Astrocyte (in vitro differentiated cells and primary cell): ENCODE results near the gene ALG14.

ENCODE experiments used
- CTCF ChIP-seq: IDR thresholded peaks from 2 replicates; pipeline ENCODE4 v1.5.1; 2011; ENCODE audit warnings: low read depth, mild to moderate bottlenecking, inconsistent platforms, low read length, moderate library complexity; ENCODE audit not compliant: insufficient read depth
- EZH2 ChIP-seq: IDR thresholded peaks from 2 replicates; pipeline ENCODE4 v1.6.1; 2012; ENCODE audit warnings: mild to moderate bottlenecking, low read length, inconsistent platforms; ENCODE audit not compliant: insufficient read depth

- no peak for TF ChIP-seq CTCF
- TF ChIP-seq EZH2: no peak
These were observed 24.7 kb upstream of the ALG14 start for GRCh38 chr1:95097426-95097825.
